Glomerular visceral epithelial cell (primary cell): ENCODE measurements around the gene UGT1A10.

ENCODE experiments used
- DNase-seq: peaks from one replicate; pipeline ENCODE4 v3.0.0-alpha.2; 2016; ENCODE audit errors: extremely low spot score

The UGT1A10 gene

DNA sequence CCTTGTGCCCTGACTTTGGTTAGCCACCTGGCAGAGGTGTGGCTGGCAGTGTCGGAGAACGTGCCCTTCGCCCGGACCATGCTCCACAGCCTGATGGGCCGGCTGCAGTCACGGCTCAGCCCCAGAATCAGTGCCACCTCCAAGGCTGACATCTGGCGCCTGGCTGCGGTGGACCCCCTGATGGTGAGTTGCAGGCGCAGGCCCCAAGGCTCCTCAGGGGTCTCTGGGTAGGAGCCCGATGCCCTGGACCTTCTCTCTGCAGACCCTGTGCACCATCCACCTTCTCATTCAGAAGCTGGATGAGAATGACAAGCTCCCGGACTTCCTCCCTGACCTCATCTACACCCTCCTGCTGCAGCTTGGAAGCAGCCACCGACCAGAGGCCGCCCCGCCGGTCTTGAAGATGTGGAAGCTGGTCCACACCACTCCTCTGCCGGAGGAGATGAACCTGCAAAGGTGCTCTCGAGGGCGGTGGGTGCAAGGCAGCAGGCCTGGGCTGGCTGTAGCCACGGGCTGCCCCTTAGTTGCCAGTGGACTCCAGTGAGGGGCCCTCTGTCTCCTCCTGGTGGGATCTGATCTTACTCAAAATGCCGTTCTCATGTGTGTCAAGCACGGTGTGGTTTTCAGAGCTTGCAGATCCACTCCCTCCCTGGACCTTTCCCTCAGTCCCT, 186.0 kb downstream of the UGT1A10 start:
- no peak for DNase-seq
